Body of pancreas (tissue), 4 donors: ENCODE results near the gene DOC2A. TPM values are rescaled to one million over a fixed set of nuclear protein-coding genes. Genes with fewer than 3 reads are reported as not detected.

Experiments used
- ATAC-seq: fragments of 150-250 bp; one replicate; pipeline ENCODE4 v1.9.1; 2016
- DNase-seq, 4 donors: peaks; one replicate each; pipeline ENCODE4 v3.0.0-alpha.2; 2019
- H3K27ac ChIP-seq, 4 donors: fragments of 200-600 bp; sonication (generic); 1 replicate in 3 of 4; 2 replicates in 1 of 4; pipeline versions ENCODE4 v1.5.1 to v1.6.1; 2016 to 2019; ENCODE audit warnings: mild to moderate bottlenecking in 1 of 4, mixed read lengths in 1 of 4, moderate library complexity in 1 of 4
- H3K27me3 ChIP-seq, 2 donors: fragments of 200-600 bp; sonication (generic); one replicate each; pipeline ENCODE4 v1.6.0; 2016; ENCODE audit warnings: mild to moderate bottlenecking in 1 of 2
- H3K36me3 ChIP-seq, 2 donors: fragments of 200-600 bp; sonication (generic); replicated peaks in 1 of 2; 2 replicates each; pipeline ENCODE4 v1.5.1; 2016; ENCODE audit warnings: low read depth in 2 of 2; ENCODE audit not compliant: insufficient read depth in 1 of 2
- H3K4me1 ChIP-seq: fragments of 200-600 bp; sonication (generic); one replicate; pipeline ENCODE4 v1.6.0; 2016
- H3K4me3 ChIP-seq, 2 donors: fragments of 200-600 bp; sonication (generic); 1 replicate in 1 of 2; 2 replicates in 1 of 2; pipeline ENCODE4 v1.5.1; 2016 to 2019
- H3K9me3 ChIP-seq, 3 donors: fragments of 200-600 bp; sonication (generic); 1 replicate in 2 of 3; 2 replicates in 1 of 3; pipeline ENCODE4 v1.5.1; 2016
- CTCF ChIP-seq, 7 experiments: fragments of 450-650 bp in 4 of 7; fragments of 200-600 bp in 3 of 7; sonication (generic) in 3 of 7; IDR thresholded peaks; one replicate each; pipeline ENCODE4 v1.5.1; 2016 to 2019; ENCODE audit warnings: antibody characterized with exemption in 7 of 7
- POLR2A ChIP-seq, 3 donors: fragments of 450-650 bp; IDR thresholded peaks; one replicate each; pipeline ENCODE4 v1.6.1; 2016; ENCODE audit warnings: antibody characterized with exemption in 3 of 3, mild to moderate bottlenecking in 2 of 3
- WGBS, 2 donors: methylation state at CpG; one replicate each; pipeline ENCODE4 v1.1.5; 2017; 5-methylcytosine and 5-hydroxymethylcytosine counted together
- intact Hi-C: fragments of 100-400 bp; cut with DNase I; formaldehyde crosslinking; loops from one replicate; pipeline ENCODE4 v1.15.1; 2023
- total RNA-seq, 2 donors: library from RNA; depleted of rRNA; stranded (reverse); fragments of >200 nt; gene quantifications; one replicate each; pipeline ENCODE4 v1.1.0, GENCODE V29; 2016

Gene DOC2A
- total RNA-seq, 2 donors from 2014 or later = 0.78 TPM; not detected in 1

GRCh38 chr16:30053376-30054015, 42.7 kb upstream of the DOC2A start:
- no peaks in the 10 kb centered on the region for H3K27me3 ChIP-seq
- WGBS, 2 donors = 2 to 8% methylated on average over 14 to 19 of the region's 19 CpGs
- no peak for DNase-seq
- TF ChIP-seq POLR2A (IDR thresholded peaks at IDR 0.05) (no peak), CTCF (IDR thresholded peaks at IDR 0.05) (no peak)
- ATAC-seq = peak; percentile 2
- no peaks in the 10 kb centered on the region for H3K36me3 ChIP-seq
- no peaks in the 10 kb centered on the region for H3K9me3 ChIP-seq
- peak overlapping the region in 2 of 4 donors; percentile 50 to 60 for H3K27ac ChIP-seq
- peaks cover 29% of the 10 kb centered on the region for H3K4me1 ChIP-seq
- H3K4me3 ChIP-seq = peak overlapping the region in 1 of 2 donors; percentile 39
- intact Hi-C loops = no loop called here

GRCh38 chr16:30052671-30053372, 42.0 kb upstream of the DOC2A start:
- peak in 1 of 7 experiments; percentile 20 for TF ChIP-seq CTCF (IDR thresholded peaks at IDR 0.05)
- TF ChIP-seq POLR2A (IDR thresholded peaks at IDR 0.05) = peak in 2 of 3 donors; percentile 8 to 15
- no peaks in the 10 kb centered on the region for H3K27me3 ChIP-seq
- ATAC-seq (peak; percentile 86), DNase-seq (peak; percentile 93 to 97 (median 96))
- no peaks in the 10 kb centered on the region for H3K36me3 ChIP-seq
- peaks cover 29% of the 10 kb centered on the region for H3K4me1 ChIP-seq
- peak overlapping the region in 2 of 4 donors; percentile 50 to 60 for H3K27ac ChIP-seq
- no peaks in the 10 kb centered on the region for H3K9me3 ChIP-seq
- intact Hi-C loops = no loop called here
- 4 to 21% methylated on average over 12 to 58 of the region's 58 CpGs for WGBS, 2 donors
- H3K4me3 ChIP-seq = peak overlapping the region in 1 of 2 donors; percentile 39

GRCh38 chr16:30051518-30051917, 40.7 kb upstream of the DOC2A start:
- no peak for TF ChIP-seq POLR2A (IDR thresholded peaks at IDR 0.05)
- no peak for TF ChIP-seq CTCF (IDR thresholded peaks at IDR 0.05)
- Histone ChIP-seq H3K27me3 (no peaks in the 10 kb centered on the region), H3K9me3 (no peaks in the 10 kb centered on the region), H3K4me3 (no peak overlapping the region), H3K27ac (no peak overlapping the region), H3K36me3 (no peaks in the 10 kb centered on the region), H3K4me1 (peaks cover 29% of the 10 kb centered on the region)
- 81 to 85% methylated on average over 3 of the region's 3 CpGs for WGBS, 2 donors
- ATAC-seq (no peak), DNase-seq (no peak)
- intact Hi-C loops = no loop called here

GRCh38 chr16:30049871-30050270, 39.0 kb upstream of the DOC2A start:
- no peaks in the 10 kb centered on the region for H3K9me3 ChIP-seq
- TF ChIP-seq CTCF (IDR thresholded peaks at IDR 0.05) = no peak
- TF ChIP-seq POLR2A (IDR thresholded peaks at IDR 0.05) = no peak
- no peak for ATAC-seq
- intact Hi-C loops = loop anchor here (10.0 kb wide), 1 partner anchor 575 kb away; no protein-coding TSS in a partner anchor
- peaks cover 17% of the 10 kb centered on the region for H3K4me1 ChIP-seq
- no peak for DNase-seq
- H3K27me3 ChIP-seq = no peaks in the 10 kb centered on the region
- H3K27ac ChIP-seq = no peak overlapping the region
- no peaks in the 10 kb centered on the region for H3K36me3 ChIP-seq
- 91 to 93% methylated on average over 7 to 8 of the region's 8 CpGs for WGBS, 2 donors
- H3K4me3 ChIP-seq = no peak overlapping the region
